GM10266 (cell line): ENCODE results near the gene KCNAB2.

Source experiments
- DNase-seq: peaks from one replicate; pipeline ENCODE4 v3.0.0; 2012; ENCODE audit errors: extremely low spot score
- CTCF ChIP-seq: IDR thresholded peaks from 2 replicates; pipeline ENCODE4 v1.5.1; 2012; ENCODE audit warnings: mild to moderate bottlenecking, low read depth; ENCODE audit not compliant: control insufficient read depth, insufficient read depth; ENCODE audit errors: missing control alignments

KCNAB2 gene

GRCh38 chr1:6006882-6007281, 38.8 kb upstream of the KCNAB2 start:
- DNase-seq: no peak
- TF ChIP-seq CTCF: no peak

GRCh38 chr1:6007318-6008083, 38.2 kb upstream of the KCNAB2 start:
- DNase-seq: no peak

GRCh38 chr1:6008084-6008415, 37.6 kb upstream of the KCNAB2 start:
- no peak for DNase-seq
- no peak for TF ChIP-seq CTCF

More at GRCh38 chr1:6007318-6008083, 38.2 kb upstream of the KCNAB2 start:
- no peak for TF ChIP-seq CTCF

GRCh38 chr1:6008696-6009095, 37.0 kb upstream of the KCNAB2 start:
- TF ChIP-seq CTCF: no peak
- no peak for DNase-seq

GRCh38 chr1:6009120-6010040, 36.3 kb upstream of the KCNAB2 start:
- TF ChIP-seq CTCF: no peak
- DNase-seq: no peak

- TF ChIP-seq CTCF: no peak
- DNase-seq: no peak
These were observed 35.1 kb upstream of the KCNAB2 start for GRCh38 chr1:6010554-6010953.
